HL-60 (cell line): ENCODE measurements around the gene INSYN1.

ENCODE experiments used
- DNase-seq, 2 experiments: peaks; one replicate each; pipeline ENCODE4 v3.0.0-alpha.2; 2010 to 2020; ENCODE audit warnings: low read depth in 1 of 2, low spot score in 1 of 2
- H3K27ac ChIP-seq: fragments of 250-450 bp; sonication (Bioruptor Pico); replicated peaks from 2 replicates; pipeline ENCODE4 v1.5.1; 2020; ENCODE audit warnings: mild to moderate bottlenecking, moderate library complexity
- H3K27me3 ChIP-seq: fragments of 250-450 bp; sonication (Bioruptor Pico); 2 replicates; pipeline ENCODE4 v1.5.1; 2021; ENCODE audit warnings: mild to moderate bottlenecking, moderate library complexity; ENCODE audit not compliant: insufficient read depth, poor library complexity, severe bottlenecking
- H3K4me3 ChIP-seq: replicated peaks from 2 replicates; pipeline ENCODE4 v1.5.1; 2011; ENCODE audit warnings: mild to moderate bottlenecking, control low read depth, low read length; ENCODE audit not compliant: insufficient read depth
- GABPA ChIP-seq: IDR thresholded peaks from 2 replicates; pipeline ENCODE4 v1.6.1; 2012; ENCODE audit warnings: low read depth
- POLR2AphosphoS5 ChIP-seq: IDR thresholded peaks from 2 replicates; pipeline ENCODE4 v1.6.1; 2012; ENCODE audit warnings: low read depth
- SPI1 ChIP-seq: IDR thresholded peaks from 2 replicates; pipeline ENCODE4 v1.6.1; 2012; ENCODE audit warnings: low read depth, mild to moderate bottlenecking, borderline replicate concordance
- TF ChIP-seq, protein P1 (sequence below): IDR thresholded peaks from 2 replicates; pipeline ENCODE4 v1.6.1; 2012; ENCODE audit warnings: low read depth; ENCODE audit not compliant: insufficient replicate concordance
- TF ChIP-seq, protein P2 (sequence below): IDR thresholded peaks from one replicate; pipeline ENCODE4 v1.5.1; 2011; ENCODE audit warnings: low read length, control low read depth, inconsistent platforms; ENCODE audit not compliant: insufficient read depth

INSYN1 gene

DNA sequence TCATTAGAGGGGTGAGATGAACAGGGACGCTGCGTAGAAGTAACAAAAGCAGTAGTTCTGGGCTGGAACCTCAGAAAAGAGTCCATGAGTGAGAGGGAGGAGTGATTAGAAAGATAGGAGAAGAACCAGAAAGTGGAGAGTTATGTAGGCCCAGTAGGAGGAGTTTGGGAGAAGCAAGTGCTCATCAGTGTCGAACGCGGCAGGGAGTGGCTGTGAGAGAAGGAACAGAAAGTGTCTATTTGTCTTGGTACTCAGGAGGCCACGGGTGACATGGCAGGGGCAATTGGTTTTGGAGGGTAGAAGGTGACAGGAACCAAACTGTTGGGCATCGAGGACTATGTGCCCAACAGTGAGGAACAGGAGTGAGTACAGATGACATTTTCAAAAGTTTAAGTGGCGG lies 1.3 kb upstream of the INSYN1 start:
- H3K4me3 ChIP-seq: no peak overlapping the region
- peaks cover 26% of the 10 kb centered on the region for H3K27me3 ChIP-seq
- no peak for DNase-seq
- no peak for TF ChIP-seq SPI1
- TF ChIP-seq, protein P1, sequence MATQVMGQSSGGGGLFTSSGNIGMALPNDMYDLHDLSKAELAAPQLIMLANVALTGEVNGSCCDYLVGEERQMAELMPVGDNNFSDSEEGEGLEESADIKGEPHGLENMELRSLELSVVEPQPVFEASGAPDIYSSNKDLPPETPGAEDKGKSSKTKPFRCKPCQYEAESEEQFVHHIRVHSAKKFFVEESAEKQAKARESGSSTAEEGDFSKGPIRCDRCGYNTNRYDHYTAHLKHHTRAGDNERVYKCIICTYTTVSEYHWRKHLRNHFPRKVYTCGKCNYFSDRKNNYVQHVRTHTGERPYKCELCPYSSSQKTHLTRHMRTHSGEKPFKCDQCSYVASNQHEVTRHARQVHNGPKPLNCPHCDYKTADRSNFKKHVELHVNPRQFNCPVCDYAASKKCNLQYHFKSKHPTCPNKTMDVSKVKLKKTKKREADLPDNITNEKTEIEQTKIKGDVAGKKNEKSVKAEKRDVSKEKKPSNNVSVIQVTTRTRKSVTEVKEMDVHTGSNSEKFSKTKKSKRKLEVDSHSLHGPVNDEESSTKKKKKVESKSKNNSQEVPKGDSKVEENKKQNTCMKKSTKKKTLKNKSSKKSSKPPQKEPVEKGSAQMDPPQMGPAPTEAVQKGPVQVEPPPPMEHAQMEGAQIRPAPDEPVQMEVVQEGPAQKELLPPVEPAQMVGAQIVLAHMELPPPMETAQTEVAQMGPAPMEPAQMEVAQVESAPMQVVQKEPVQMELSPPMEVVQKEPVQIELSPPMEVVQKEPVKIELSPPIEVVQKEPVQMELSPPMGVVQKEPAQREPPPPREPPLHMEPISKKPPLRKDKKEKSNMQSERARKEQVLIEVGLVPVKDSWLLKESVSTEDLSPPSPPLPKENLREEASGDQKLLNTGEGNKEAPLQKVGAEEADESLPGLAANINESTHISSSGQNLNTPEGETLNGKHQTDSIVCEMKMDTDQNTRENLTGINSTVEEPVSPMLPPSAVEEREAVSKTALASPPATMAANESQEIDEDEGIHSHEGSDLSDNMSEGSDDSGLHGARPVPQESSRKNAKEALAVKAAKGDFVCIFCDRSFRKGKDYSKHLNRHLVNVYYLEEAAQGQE: no peak
- no peak for TF ChIP-seq GABPA
- TF ChIP-seq POLR2AphosphoS5: no peak
- TF ChIP-seq, protein P2, sequence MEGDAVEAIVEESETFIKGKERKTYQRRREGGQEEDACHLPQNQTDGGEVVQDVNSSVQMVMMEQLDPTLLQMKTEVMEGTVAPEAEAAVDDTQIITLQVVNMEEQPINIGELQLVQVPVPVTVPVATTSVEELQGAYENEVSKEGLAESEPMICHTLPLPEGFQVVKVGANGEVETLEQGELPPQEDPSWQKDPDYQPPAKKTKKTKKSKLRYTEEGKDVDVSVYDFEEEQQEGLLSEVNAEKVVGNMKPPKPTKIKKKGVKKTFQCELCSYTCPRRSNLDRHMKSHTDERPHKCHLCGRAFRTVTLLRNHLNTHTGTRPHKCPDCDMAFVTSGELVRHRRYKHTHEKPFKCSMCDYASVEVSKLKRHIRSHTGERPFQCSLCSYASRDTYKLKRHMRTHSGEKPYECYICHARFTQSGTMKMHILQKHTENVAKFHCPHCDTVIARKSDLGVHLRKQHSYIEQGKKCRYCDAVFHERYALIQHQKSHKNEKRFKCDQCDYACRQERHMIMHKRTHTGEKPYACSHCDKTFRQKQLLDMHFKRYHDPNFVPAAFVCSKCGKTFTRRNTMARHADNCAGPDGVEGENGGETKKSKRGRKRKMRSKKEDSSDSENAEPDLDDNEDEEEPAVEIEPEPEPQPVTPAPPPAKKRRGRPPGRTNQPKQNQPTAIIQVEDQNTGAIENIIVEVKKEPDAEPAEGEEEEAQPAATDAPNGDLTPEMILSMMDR: no peak
- H3K27ac ChIP-seq: no peak overlapping the region

DNA sequence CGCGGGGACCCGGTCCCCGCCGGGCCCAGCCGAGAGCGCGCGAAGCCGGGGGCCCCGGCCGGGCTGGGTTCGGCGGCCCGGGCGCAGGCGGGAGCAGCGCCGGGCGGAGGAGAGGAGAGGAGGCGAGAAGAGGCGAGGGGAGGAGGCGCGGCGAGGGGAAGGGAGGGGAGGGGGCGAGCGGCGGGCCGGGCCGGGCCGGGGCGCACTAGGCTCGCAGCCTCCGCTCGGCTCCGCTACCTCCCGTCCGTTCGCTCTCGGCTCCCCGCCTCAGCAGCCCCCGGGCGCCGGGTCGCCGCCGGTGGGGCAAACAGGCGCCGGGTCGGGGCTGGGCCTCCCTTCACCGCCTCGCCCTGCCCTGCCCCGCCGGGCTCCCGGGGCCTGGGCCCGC lies 351 bp downstream of the INSYN1 start:
- H3K27me3 ChIP-seq: peaks cover 30% of the 10 kb centered on the region
- TF ChIP-seq, protein P2: no peak
- TF ChIP-seq, protein P1: no peak
- TF ChIP-seq SPI1: no peak
- no peak for TF ChIP-seq GABPA
- no peak for TF ChIP-seq POLR2AphosphoS5
- no peak overlapping the region for H3K4me3 ChIP-seq
- H3K27ac ChIP-seq: no peak overlapping the region
- DNase-seq: no peak

DNA sequence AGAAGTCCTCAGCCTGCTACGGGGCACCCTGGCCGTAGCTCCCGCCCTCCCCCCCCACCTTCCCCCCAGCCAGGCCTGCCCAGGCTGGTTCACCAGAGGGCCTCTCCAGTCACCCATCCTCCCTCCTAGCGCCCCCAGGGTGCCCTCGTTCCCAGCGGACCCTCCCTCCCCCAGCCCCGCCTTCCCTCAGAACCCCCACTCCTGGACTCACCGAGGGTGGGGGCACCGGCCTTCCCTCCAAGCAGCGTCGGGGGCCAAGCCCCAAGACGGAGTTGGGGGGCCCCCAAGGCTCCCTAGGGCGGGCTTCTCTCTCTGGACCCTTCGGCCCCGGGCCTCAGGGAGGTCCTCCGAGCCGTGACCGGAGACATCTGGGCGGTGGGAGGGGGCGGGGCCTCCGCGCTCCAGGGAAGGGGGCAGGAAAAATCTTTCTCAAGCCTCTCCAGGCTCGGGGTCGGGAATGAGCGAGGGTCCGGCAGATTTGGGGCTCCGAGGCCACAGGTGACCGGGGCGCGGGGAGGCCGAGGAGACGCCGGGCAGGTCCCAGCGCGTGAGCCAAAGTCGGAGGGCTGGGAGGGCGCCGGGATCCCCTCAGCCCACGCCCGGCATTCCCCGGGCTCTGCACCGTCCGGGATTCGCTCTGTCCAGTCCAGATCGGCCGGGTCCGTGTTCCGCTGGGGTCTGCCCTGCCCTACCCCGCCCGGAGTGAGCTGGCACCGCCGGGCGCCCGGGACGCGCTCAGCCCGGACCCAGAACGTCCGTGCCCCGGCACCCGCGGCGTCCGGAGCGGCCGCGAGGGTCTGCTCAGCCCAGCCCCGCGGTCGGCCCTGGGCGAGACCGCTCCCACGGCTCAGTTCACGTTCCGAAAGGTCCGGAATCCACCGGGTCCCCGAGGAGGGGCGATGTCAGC lies 999 bp downstream of the INSYN1 start:
- no peak for DNase-seq
- Histone ChIP-seq H3K27me3 (peaks cover 30% of the 10 kb centered on the region), H3K27ac (no peak overlapping the region), H3K4me3 (no peak overlapping the region)
- TF ChIP-seq, protein P2: no peak
- no peak for TF ChIP-seq POLR2AphosphoS5
- TF ChIP-seq, protein P1: no peak
- TF ChIP-seq SPI1: no peak
- no peak for TF ChIP-seq GABPA
